Stimulated activated CD8-positive, alpha-beta memory T cell treated with anti-CD3 and anti-CD28 coated beads, Interleukin-7, amount 100 ng/mL, for 24 hours (primary cell): Measurements from ENCODE around the gene ZNF316.

Experiments
- DNase-seq: peaks from one replicate; pipeline ENCODE4 v3.0.0-alpha.2; 2020; ENCODE audit warnings: low read depth

Gene ZNF316

GRCh38 chr7:6691609-6692106 lies 54.5 kb downstream of the ZNF316 start:
- DNase-seq, result no peak

- no peak for DNase-seq
Observed at GRCh38 chr7:6700793-6701192, 63.7 kb downstream of the ZNF316 start.

GRCh38 chr7:6701860-6702259 lies 64.7 kb downstream of the ZNF316 start:
- no peak for DNase-seq
